GM12878 (cell line): Measurements from ENCODE around the gene ZCCHC24. TPM values are rescaled to one million over a fixed set of nuclear protein-coding genes. Genes with fewer than 3 reads are reported as not detected.

Experiments used
- ATAC-seq: fragments of 200-7000 bp; cut with Tn5 transposase; 3 replicates; pipeline ENCODE4 v1.9.1; 2020; ENCODE audit warnings: mild to moderate bottlenecking, moderate library complexity
- BruUV-seq: library from RNA; stranded (reverse); fragments of 400-500 nt; replicated peaks from 2 replicates; lab custom pipeline; 2021; lab: Mats Ljungman, UMichigan
- CTCF ChIA-PET: fragments of 300-600 bp; sonication (Branson Sonifier 250); formaldehyde crosslinking; extraction: SDS; loops from one replicate; lab custom pipeline; 2021; ENCODE audit warnings: inconsistent platforms; lab: Yijun Ruan, JAX
- POLR2A ChIA-PET: fragments of 350-600 bp; formaldehyde crosslinking; extraction: SDS; loops from one replicate; lab custom pipeline; 2021; ENCODE audit warnings: inconsistent platforms; lab: Charles Lee
- RAD21 ChIA-PET: fragments of 300-600 bp; sonication (Branson Sonifier 250); formaldehyde crosslinking; loops from one replicate; lab custom pipeline; 2023; ENCODE audit warnings: antibody characterized with exemption; ENCODE audit not compliant: unreplicated experiment; lab: Charles Lee
- SMC1A ChIA-PET: fragments of 300-600 bp; sonication (Branson Sonifier 250); formaldehyde crosslinking; loops from one replicate; lab custom pipeline; 2023; ENCODE audit not compliant: unreplicated experiment, uncharacterized antibody; lab: Charles Lee
- DNase-seq: peaks from one replicate; pipeline ENCODE4 v3.0.0-alpha.2; 2011; ENCODE audit warnings: low read depth, low spot score
- FAIRE-seq: peaks from 3 replicates; lab custom pipeline; 2011; peaks lifted over from hg19 to GRCh38; lab: Jason Lieb, UNC
- H2AFZ ChIP-seq: 2 replicates; pipeline ENCODE4 v1.6.0; 2011; ENCODE audit warnings: low read depth, low read length, control low read depth; ENCODE audit not compliant: control insufficient read depth
- H3K27ac ChIP-seq: 2 replicates; pipeline ENCODE4 v1.5.1; 2011; ENCODE audit warnings: control low read depth; ENCODE audit not compliant: control insufficient read depth, insufficient read depth
- H3K27me3 ChIP-seq, 2 experiments: replicated peaks in 1 of 2; 2 replicates each; pipeline versions ENCODE4 v1.6.0 to v1.6.1; 2011; ENCODE audit warnings: low read length in 1 of 2; ENCODE audit not compliant: control insufficient read depth in 2 of 2, insufficient read depth in 2 of 2
- H3K36me3 ChIP-seq, 2 experiments: 2 replicates each; pipeline ENCODE4 v1.5.1; 2011; ENCODE audit warnings: low read length in 1 of 2; ENCODE audit not compliant: control insufficient read depth in 2 of 2, insufficient read depth in 2 of 2
- H3K4me1 ChIP-seq: 2 replicates; pipeline ENCODE4 v1.6.1; 2011; ENCODE audit warnings: mild to moderate bottlenecking, low read length, moderate library complexity, mixed read lengths; ENCODE audit not compliant: control insufficient read depth, insufficient read depth
- H3K4me2 ChIP-seq: 2 replicates; pipeline ENCODE4 v1.6.0; 2011; ENCODE audit warnings: control low read depth; ENCODE audit not compliant: control insufficient read depth, insufficient read depth
- H3K4me3 ChIP-seq: fragments of 200-600 bp; sonication (generic); 2 replicates; pipeline ENCODE4 v1.5.1; 2016
- H3K79me2 ChIP-seq: 2 replicates; pipeline ENCODE4 v1.6.0; 2011; ENCODE audit warnings: low read length; ENCODE audit not compliant: control insufficient read depth, insufficient read depth
- H3K9ac ChIP-seq: 2 replicates; pipeline ENCODE4 v1.8.0; 2011; ENCODE audit warnings: low read length, control low read depth, mixed read lengths; ENCODE audit not compliant: control insufficient read depth, insufficient read depth
- H3K9me3 ChIP-seq: replicated peaks from 3 replicates; pipeline ENCODE4 v1.5.1; 2011; ENCODE audit warnings: mild to moderate bottlenecking, low read length; ENCODE audit not compliant: control insufficient read depth, insufficient read depth
- H4K20me1 ChIP-seq: 2 replicates; pipeline ENCODE4 v1.6.0; 2011; ENCODE audit not compliant: control insufficient read depth, insufficient read depth
- CREM ChIP-seq: IDR thresholded peaks from 2 replicates; pipeline ENCODE4 v1.6.1; 2014; ENCODE audit warnings: antibody characterized with exemption, low read depth
- EGR1 ChIP-seq, 2 experiments: IDR thresholded peaks; 1 replicate in 1 of 2; 2 replicates in 1 of 2; pipeline ENCODE4 v1.6.1; 2011 to 2012; ENCODE audit warnings: low read depth in 2 of 2, low read length in 2 of 2, borderline replicate concordance in 1 of 2, mild to moderate bottlenecking in 1 of 2, moderate library complexity in 1 of 2
- ESRRA ChIP-seq: IDR thresholded peaks from 2 replicates; pipeline ENCODE4 v1.6.1; 2012; ENCODE audit warnings: mild to moderate bottlenecking, low read length, improper control_type of control experiment
- WGBS: methylation state at CpG from one replicate; pipeline ENCODE4 v1.1.6; 2016; ENCODE audit warnings: low lambda C conversion rate; ENCODE audit not compliant: insufficient replicate concordance, insufficient coverage; ENCODE audit errors: missing lambda C conversion rate; 5-methylcytosine and 5-hydroxymethylcytosine counted together
- in situ Hi-C: fragments of 300-500 bp; cut with MboI; formaldehyde crosslinking; loops from 9 replicates; pipeline ENCODE4 v1.14.3; 2018; ENCODE audit warnings: mixed read lengths
- intact Hi-C: fragments of 100-400 bp; cut with micrococcal nuclease; formaldehyde crosslinking; loops from one replicate; pipeline ENCODE4 v1.14.2; 2022; ENCODE audit not compliant: unreplicated experiment
- polyA plus RNA-seq, 11 experiments: library from polyadenylated mRNA; depleted of rRNA in 4 of 11; unstranded in 6 of 11; stranded (reverse) in 5 of 11; fragments of >200 nt; fragmentation: Nextera tagmentation in 4 of 11; fragmentation: Illumina TruSeq in 1 of 11; extraction: Ambion mirVana in 4 of 11; extraction: Trizol in 1 of 11; gene quantifications; 1 replicate in 1 of 11; 2 replicates in 10 of 11; pipeline versions ENCODE4 v1.2.1 to v1.2.3, GENCODE V29; 2011 to 2016; ENCODE audit warnings: inconsistent platforms in 2 of 11, missing spikeins in 2 of 11, low read depth in 1 of 11
- total RNA-seq, 4 experiments: library from RNA; depleted of rRNA in 3 of 4; stranded (reverse); fragments of >200 nt in 3 of 4; fragmentation: Illumina TruSeq in 1 of 4; extraction: Trizol in 1 of 4; gene quantifications; 2 replicates each; pipeline versions ENCODE4 v1.2.1 to v1.2.3, GENCODE V29; 2013 to 2021
- TF ChIP-seq, protein P1 (sequence below): IDR thresholded peaks from 2 replicates; pipeline ENCODE4 v1.6.1; 2012; ENCODE audit warnings: low read length, inconsistent platforms

The ZCCHC24 gene
- total and polyA plus RNA-seq, 10 of the 15 experiments (the other 5 are each of a cell fraction or from before 2014, with no cell fraction given), result 0.02 to 0.62 (median 0.04) TPM; not detected in 4

GRCh38 chr10:79384773-79385391 lies 60.5 kb downstream of the ZCCHC24 start:
- intact Hi-C loops, result no loop called here
- in situ Hi-C loops, result no loop called here
- ChIA-PET RAD21 (no interaction called here), SMC1A (no interaction called here), POLR2A (no interaction called here), CTCF (interaction anchor here (0.8 to 1.1 kb wide), 2 partner anchors 9 to 10 kb away, joined by 3 read pairs; no protein-coding TSS in a partner anchor)
- Histone ChIP-seq H3K27ac (no peak overlapping the region), H4K20me1 (no peaks in the 10 kb centered on the region), H3K79me2 (no peaks in the 10 kb centered on the region), H3K4me3 (no peak overlapping the region), H3K9ac (no peak overlapping the region), H3K4me1 (peaks cover 6% of the 10 kb centered on the region; the same call in 1 of the 2 replicates), H3K27me3 (peaks cover 0 to 2% of the 10 kb centered on the region in 2 experiments; a peak in 2 of 4 replicates), H3K9me3 (no peaks in the 10 kb centered on the region), H3K36me3 (no peaks in the 10 kb centered on the region), H3K4me2 (no peak overlapping the region), H2AFZ (no peak overlapping the region)
- 50% methylated on average over 14 of the region's 14 CpGs for WGBS
- BruUV-seq, result no TSS peak
- DNase-seq (no peak), FAIRE-seq (no peak), ATAC-seq (no peak)
- TF ChIP-seq ESRRA (no peak), CREM (no peak), EGR1 (IDR thresholded peaks at IDR 0.05; ENCODE audit: borderline replicate concordance in 1 of 2, low read depth in 2 of 2, low read length in 2 of 2) (no peak)
- TF ChIP-seq, protein P1, sequence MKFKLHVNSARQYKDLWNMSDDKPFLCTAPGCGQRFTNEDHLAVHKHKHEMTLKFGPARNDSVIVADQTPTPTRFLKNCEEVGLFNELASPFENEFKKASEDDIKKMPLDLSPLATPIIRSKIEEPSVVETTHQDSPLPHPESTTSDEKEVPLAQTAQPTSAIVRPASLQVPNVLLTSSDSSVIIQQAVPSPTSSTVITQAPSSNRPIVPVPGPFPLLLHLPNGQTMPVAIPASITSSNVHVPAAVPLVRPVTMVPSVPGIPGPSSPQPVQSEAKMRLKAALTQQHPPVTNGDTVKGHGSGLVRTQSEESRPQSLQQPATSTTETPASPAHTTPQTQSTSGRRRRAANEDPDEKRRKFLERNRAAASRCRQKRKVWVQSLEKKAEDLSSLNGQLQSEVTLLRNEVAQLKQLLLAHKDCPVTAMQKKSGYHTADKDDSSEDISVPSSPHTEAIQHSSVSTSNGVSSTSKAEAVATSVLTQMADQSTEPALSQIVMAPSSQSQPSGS, result no peak
